Stimulated activated CD8-positive, alpha-beta memory T cell treated with anti-CD3 and anti-CD28 coated beads, Interleukin-4, amount 100 ng/mL, for 24 hours (primary cell): ENCODE results near the gene CTCF.

Source experiments
- DNase-seq: peaks from one replicate; pipeline ENCODE4 v3.0.0-alpha.2; 2020; ENCODE audit warnings: low read depth

Gene CTCF

GRCh38 chr16:67685388-67686112, 123.2 kb downstream of the CTCF start:
- DNase-seq = no peak
